GM21526 (cell line): ENCODE measurements around the gene IFIT5.
"Not testable (repeated sequence)": the region's sequence is repeated elsewhere in the genome, so short reads cannot be mapped to it uniquely, and the experiment has no call there.

Experiments
- ATAC-seq: cut with Tn5 transposase; IDR thresholded peaks from one replicate; pipeline ENCODE4 v1.9.1; 2021; ENCODE audit warnings: moderate library complexity; ENCODE audit not compliant: unreplicated experiment, low FRiP score

IFIT5 gene

GRCh38 chr10:89425000-89425399 lies 10.6 kb downstream of the IFIT5 start:
- no peak for ATAC-seq

GRCh38 chr10:89426230-89426868 lies 12.0 kb downstream of the IFIT5 start:
- ATAC-seq, result no peak

GRCh38 chr10:89427629-89428028 lies 13.3 kb downstream of the IFIT5 start:
- no peak for ATAC-seq

GRCh38 chr10:89428877-89429276 lies 14.5 kb downstream of the IFIT5 start:
- ATAC-seq, result no peak

- no peak for ATAC-seq
Measured at GRCh38 chr10:89431977-89432376, 17.6 kb downstream of the IFIT5 start.

GRCh38 chr10:89438525-89438924 lies 24.2 kb downstream of the IFIT5 start:
- ATAC-seq, result no peak

GRCh38 chr10:89440226-89441009 lies 26.1 kb downstream of the IFIT5 start:
- no peak for ATAC-seq

- ATAC-seq, result no peak
Measured at GRCh38 chr10:89442289-89442688, 27.9 kb downstream of the IFIT5 start.

- ATAC-seq, result not testable (repeated sequence)
Measured at GRCh38 chr10:89444819-89445218, 30.5 kb downstream of the IFIT5 start.

GRCh38 chr10:89450901-89451300 lies 36.5 kb downstream of the IFIT5 start:
- no peak for ATAC-seq

GRCh38 chr10:89452193-89452592 lies 37.8 kb downstream of the IFIT5 start:
- ATAC-seq, result no peak

- ATAC-seq, result no peak
Measured at GRCh38 chr10:89454561-89455347, 40.4 kb downstream of the IFIT5 start.

GRCh38 chr10:89458291-89458690 lies 43.9 kb downstream of the IFIT5 start:
- no peak for ATAC-seq

- no peak for ATAC-seq
Measured at GRCh38 chr10:89458784-89459183, 44.4 kb downstream of the IFIT5 start.

GRCh38 chr10:89463846-89464537 lies 49.6 kb downstream of the IFIT5 start:
- no peak for ATAC-seq

GRCh38 chr10:89465196-89465595 lies 50.8 kb downstream of the IFIT5 start:
- no peak for ATAC-seq

GRCh38 chr10:89466599-89467035 lies 52.2 kb downstream of the IFIT5 start:
- ATAC-seq, result no peak

- ATAC-seq, result no peak
Measured at GRCh38 chr10:89468191-89468965, 54.0 kb downstream of the IFIT5 start.

GRCh38 chr10:89469517-89469916 lies 55.1 kb downstream of the IFIT5 start:
- no peak for ATAC-seq
